GM13976 (cell line): ENCODE results near the gene GPR82.
A peak's percentile ranks its signal among the peaks of the same experiment; 100 is the strongest.

Source experiments
- DNase-seq: peaks from one replicate; pipeline ENCODE4 v3.0.0; 2012; ENCODE audit warnings: low spot score
- in situ Hi-C: fragments of 300-500 bp; cut with MboI; formaldehyde crosslinking; loops from one replicate; pipeline ENCODE4 v1.12.0; 2022; ENCODE audit warnings: low sequenced_read_pairs, mixed read lengths, inconsistent platforms; ENCODE audit not compliant: unreplicated experiment
- TF ChIP-seq, protein P1 (sequence below): IDR thresholded peaks from 2 replicates; pipeline ENCODE4 v1.5.1; 2012; ENCODE audit warnings: borderline replicate concordance, mild to moderate bottlenecking; ENCODE audit not compliant: insufficient read depth; ENCODE audit errors: extremely low read depth, missing control alignments, control extremely low read depth

GPR82 gene

DNA sequence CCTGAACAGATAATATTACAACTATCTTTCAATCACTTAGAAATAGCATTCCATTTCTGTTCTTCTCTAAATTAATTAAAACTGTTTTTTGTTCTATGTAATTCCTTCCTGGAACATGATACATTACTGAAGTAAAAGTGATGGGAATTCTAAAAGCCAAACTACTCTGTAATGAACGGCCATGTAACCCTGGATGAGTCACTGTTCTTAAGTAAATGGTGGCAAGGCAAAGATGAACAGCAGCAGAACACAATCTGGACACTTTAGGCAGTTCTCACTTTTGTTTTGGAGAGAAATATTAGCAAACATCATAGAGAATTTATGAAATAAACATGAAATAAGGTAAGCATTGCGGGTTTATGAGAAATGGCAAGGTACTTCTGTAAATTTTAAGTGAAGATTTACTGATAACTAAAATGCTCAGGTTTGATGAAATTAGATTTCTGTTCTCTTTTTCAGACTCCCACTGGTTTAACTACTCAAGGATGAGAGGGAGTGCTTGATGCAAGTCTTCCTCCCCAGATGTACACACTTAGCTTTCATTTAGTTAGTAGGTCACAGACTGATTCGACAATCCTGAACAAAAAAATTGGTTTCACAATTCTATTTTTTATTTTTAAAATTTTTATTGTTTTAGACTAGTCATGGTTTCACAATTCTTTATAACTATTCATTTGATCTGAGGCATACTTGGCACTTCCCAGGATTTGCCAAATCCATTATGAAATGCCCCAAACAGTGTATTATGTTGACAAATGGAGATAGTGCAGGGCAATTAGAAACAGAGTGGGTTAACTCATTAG is 964 bp upstream of the GPR82 start:
- DNase-seq, result no peak
- in situ Hi-C loops, result no loop called here
- TF ChIP-seq, protein P1, sequence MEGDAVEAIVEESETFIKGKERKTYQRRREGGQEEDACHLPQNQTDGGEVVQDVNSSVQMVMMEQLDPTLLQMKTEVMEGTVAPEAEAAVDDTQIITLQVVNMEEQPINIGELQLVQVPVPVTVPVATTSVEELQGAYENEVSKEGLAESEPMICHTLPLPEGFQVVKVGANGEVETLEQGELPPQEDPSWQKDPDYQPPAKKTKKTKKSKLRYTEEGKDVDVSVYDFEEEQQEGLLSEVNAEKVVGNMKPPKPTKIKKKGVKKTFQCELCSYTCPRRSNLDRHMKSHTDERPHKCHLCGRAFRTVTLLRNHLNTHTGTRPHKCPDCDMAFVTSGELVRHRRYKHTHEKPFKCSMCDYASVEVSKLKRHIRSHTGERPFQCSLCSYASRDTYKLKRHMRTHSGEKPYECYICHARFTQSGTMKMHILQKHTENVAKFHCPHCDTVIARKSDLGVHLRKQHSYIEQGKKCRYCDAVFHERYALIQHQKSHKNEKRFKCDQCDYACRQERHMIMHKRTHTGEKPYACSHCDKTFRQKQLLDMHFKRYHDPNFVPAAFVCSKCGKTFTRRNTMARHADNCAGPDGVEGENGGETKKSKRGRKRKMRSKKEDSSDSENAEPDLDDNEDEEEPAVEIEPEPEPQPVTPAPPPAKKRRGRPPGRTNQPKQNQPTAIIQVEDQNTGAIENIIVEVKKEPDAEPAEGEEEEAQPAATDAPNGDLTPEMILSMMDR, result no peak

DNA sequence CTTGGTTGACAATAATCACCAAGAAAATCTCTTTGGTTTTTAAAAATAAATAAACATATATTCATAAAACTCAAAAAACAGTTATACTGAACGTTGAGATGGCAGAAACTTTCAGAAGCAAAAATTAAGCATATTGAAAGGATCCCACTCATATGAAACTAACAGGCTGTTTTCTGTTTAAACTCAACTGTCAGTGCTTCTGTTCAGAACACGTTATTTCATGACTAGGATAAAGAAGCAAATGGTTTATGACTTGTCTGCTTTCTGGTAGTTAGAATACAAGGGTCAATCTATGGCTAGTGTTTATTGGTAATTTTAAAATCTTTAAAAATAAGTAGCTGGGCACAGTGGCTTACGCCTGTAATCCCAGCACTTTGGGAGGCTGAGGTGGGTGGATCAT is 4.1 kb downstream of the GPR82 start:
- TF ChIP-seq, protein P1, result no peak
- in situ Hi-C loops, result no loop called here
- no peak for DNase-seq

DNA sequence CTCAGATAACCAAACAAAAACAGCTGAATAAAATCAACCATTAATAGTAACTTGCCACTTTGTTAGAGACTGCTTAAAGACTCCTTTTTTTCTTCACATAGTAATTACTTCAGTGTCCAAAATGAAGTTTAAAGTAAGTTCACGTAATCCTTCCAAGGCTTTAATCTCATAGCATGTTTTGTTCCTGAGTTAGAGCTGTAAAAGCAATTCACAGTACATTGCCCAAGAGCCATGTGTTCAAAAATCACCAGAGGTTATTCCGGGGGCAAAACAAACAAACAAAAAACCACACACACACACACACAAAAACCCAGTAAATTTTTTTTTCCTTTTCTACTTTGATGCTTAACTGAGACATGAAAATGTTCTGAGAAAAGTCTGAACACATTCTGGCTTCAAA is 6.1 kb downstream of the GPR82 start:
- in situ Hi-C loops, result no loop called here
- TF ChIP-seq, protein P1, result no peak

GRCh38 chrX:41732260-41732659 is 8.3 kb downstream of the GPR82 start:
- in situ Hi-C loops, result no loop called here
- no peak for DNase-seq
- TF ChIP-seq, protein P1, result no peak

More for the DNA sequence above, 6.1 kb downstream of the GPR82 start:
- no peak for DNase-seq

- peak; percentile 55 for DNase-seq
- TF ChIP-seq, protein P1, result no peak
- in situ Hi-C loops, result no loop called here
Observed at GRCh38 chrX:41733939-41734338, 10.0 kb downstream of the GPR82 start.

- in situ Hi-C loops, result no loop called here
- DNase-seq, result no peak
- TF ChIP-seq, protein P1, result no peak
Observed at GRCh38 chrX:41734530-41734929, 10.5 kb downstream of the GPR82 start.

DNA sequence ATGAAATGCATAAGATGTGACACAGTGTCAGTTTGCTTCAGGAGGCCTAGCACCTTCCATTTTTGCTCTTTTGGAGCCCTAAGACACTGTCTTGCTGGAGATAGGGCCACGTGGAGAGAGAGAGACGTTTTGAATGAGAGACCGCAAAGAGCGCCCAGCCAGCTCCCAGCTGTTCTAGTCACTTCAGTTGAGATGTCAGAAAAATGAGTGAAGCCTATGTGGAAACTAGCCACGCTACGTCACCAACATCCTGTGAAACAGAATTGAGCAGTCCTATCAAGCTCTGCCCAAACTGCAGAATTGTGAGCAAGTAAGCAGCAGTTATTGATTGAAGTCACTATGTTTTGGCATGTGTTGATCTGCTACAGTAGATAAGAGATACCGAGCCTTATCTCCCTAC is 13.1 kb downstream of the GPR82 start:
- in situ Hi-C loops, result no loop called here
- TF ChIP-seq, protein P1, result no peak
- no peak for DNase-seq
